ENCODE measurements around the gene WDR45B. TPM values are rescaled to one million over a fixed set of nuclear protein-coding genes. Genes with fewer than 3 reads are reported as not detected.
A peak's percentile ranks its signal among the peaks of the same experiment; 100 is the strongest.

WDR45B gene
- 63.8 TPM for total RNA-seq

- ATAC-seq: peak; percentile 92
Observed at GRCh38 chr17:82648165-82648668, at the start of gene WDR45B. WDR45B (minus strand) TSS chr17:82648444; CDS start chr17:82648340, 104 bp downstream.

- no peak for ATAC-seq
Observed at GRCh38 chr17:82697808-82698064, 49.5 kb upstream of the WDR45B start.

GRCh38 chr17:82696916-82697807, 48.9 kb upstream of the WDR45B start:
- no peak for ATAC-seq

- ATAC-seq: no peak
Observed at GRCh38 chr17:82696259-82696658, 48.0 kb upstream of the WDR45B start.

- ATAC-seq: no peak
Observed at GRCh38 chr17:82694647-82695046, 46.4 kb upstream of the WDR45B start.

GRCh38 chr17:82693168-82693867, 45.1 kb upstream of the WDR45B start:
- ATAC-seq: no peak

- ATAC-seq: no peak
Observed at GRCh38 chr17:82692268-82692667, 44.0 kb upstream of the WDR45B start.

- ATAC-seq: no peak
Observed at GRCh38 chr17:82691714-82692113, 43.5 kb upstream of the WDR45B start.

- ATAC-seq: no peak
Observed at GRCh38 chr17:82690786-82691489, 42.7 kb upstream of the WDR45B start.

- ATAC-seq: no peak
Observed at GRCh38 chr17:82689077-82689476, 40.8 kb upstream of the WDR45B start.

GRCh38 chr17:82687871-82688270, 39.6 kb upstream of the WDR45B start:
- no peak for ATAC-seq

GRCh38 chr17:82687375-82687861, 39.2 kb upstream of the WDR45B start:
- ATAC-seq: no peak

GRCh38 chr17:82686366-82687324, 38.4 kb upstream of the WDR45B start:
- peak; percentile 35 for ATAC-seq

- peak; percentile 43 for ATAC-seq
Observed at GRCh38 chr17:82685291-82685690, 37.0 kb upstream of the WDR45B start.

- ATAC-seq: no peak
Observed at GRCh38 chr17:82684228-82684841, 36.1 kb upstream of the WDR45B start.

GRCh38 chr17:82683534-82683933, 35.3 kb upstream of the WDR45B start:
- no peak for ATAC-seq

GRCh38 chr17:82681547-82681946, 33.3 kb upstream of the WDR45B start:
- no peak for ATAC-seq

- ATAC-seq: peak; percentile 30
Observed at GRCh38 chr17:82679586-82680465, 31.6 kb upstream of the WDR45B start.

- no peak for ATAC-seq
Observed at GRCh38 chr17:82678265-82678891, 30.1 kb upstream of the WDR45B start.
